Right atrium auricular region (tissue), 2 donors: ENCODE results near the gene SDC3. TPM values are rescaled to one million over a fixed set of nuclear protein-coding genes. Genes with fewer than 3 reads are reported as not detected.
A peak's percentile ranks its signal among the peaks of the same experiment; 100 is the strongest.

Source experiments
- DNase-seq: peaks from one replicate; pipeline ENCODE4 v3.0.0-alpha.2; 2019; ENCODE audit warnings: low spot score
- H3K27ac ChIP-seq, 2 donors: fragments of 200-600 bp; sonication (generic); 1 replicate in 1 of 2; 2 replicates in 1 of 2; pipeline ENCODE4 v1.5.1; 2016 to 2019
- H3K27me3 ChIP-seq, 2 donors: fragments of 200-600 bp; sonication (generic); one replicate each; pipeline versions ENCODE4 v1.5.1 to v1.6.0; 2017 to 2019
- H3K36me3 ChIP-seq: fragments of 200-600 bp; sonication (generic); one replicate; pipeline ENCODE4 v1.5.1; 2016
- H3K4me1 ChIP-seq, 2 donors: fragments of 200-600 bp; sonication (generic); one replicate each; pipeline versions ENCODE4 v1.5.1 to v1.6.0; 2017 to 2019
- H3K4me3 ChIP-seq, 2 donors: fragments of 200-600 bp; sonication (generic); 1 replicate in 1 of 2; 2 replicates in 1 of 2; pipeline ENCODE4 v1.5.1; 2017 to 2019; ENCODE audit warnings: mild to moderate bottlenecking in 1 of 2, moderate library complexity in 1 of 2
- H3K9me3 ChIP-seq, 2 donors: fragments of 200-600 bp; sonication (generic); one replicate each; pipeline ENCODE4 v1.5.1; 2019
- total RNA-seq, 2 donors: library from RNA; depleted of rRNA; stranded (reverse); fragments of >200 nt; gene quantifications; one replicate each; pipeline ENCODE4 v1.1.0, GENCODE V29; 2016
- TF ChIP-seq, protein P1 (sequence below), 2 donors: fragments of 200-600 bp; sonication (generic); IDR thresholded peaks; one replicate each; pipeline ENCODE4 v1.5.1; 2019; ENCODE audit warnings: antibody characterized with exemption in 2 of 2

SDC3 gene
- total RNA-seq, 2 donors from 2014 or later = 15.9 to 43.8 TPM

DNA sequence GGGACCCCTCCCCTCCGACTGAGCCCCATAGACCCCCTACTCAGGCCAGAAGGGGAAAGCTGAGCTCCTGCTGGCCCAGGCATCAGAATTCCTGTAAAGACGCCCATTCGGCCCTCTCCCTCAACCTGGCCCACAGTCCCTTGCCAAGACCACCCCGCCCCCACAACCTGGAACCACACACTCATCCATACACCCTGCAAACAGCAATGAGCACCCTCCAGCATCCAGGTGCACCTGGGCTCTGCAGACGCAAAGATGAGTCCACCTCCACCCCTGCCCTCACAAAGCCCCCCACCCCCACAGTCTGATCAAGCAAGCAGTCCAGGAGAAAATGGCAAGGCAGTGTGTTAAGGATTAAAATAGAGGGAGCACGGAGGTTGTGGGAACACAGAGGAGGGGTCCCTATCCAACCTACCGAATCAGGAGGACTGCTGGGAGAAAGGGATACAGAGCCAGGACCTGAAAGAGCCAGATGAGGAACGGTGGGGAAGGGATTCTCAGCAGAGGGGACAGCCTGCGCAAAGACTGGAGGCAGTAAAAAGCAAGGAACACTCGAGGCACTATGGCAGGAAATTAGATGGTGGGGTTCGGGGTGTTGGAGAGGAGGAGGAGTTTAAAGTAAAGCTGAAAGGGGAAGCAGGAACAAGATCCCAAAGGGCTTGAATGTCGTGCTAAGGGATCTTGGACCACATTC is 83.7 kb downstream of the SDC3 start:
- Histone ChIP-seq H3K4me3 (peak overlapping the region in 1 of 2 donors; percentile 46), H3K27ac (peak overlapping the region; percentile 91 to 98), H3K27me3 (no peaks in the 10 kb centered on the region), H3K4me1 (peaks cover 0 to 24% of the 10 kb centered on the region in 2 donors), H3K9me3 (no peaks in the 10 kb centered on the region), H3K36me3 (no peaks in the 10 kb centered on the region)
- DNase-seq = no peak
- TF ChIP-seq, protein P1, sequence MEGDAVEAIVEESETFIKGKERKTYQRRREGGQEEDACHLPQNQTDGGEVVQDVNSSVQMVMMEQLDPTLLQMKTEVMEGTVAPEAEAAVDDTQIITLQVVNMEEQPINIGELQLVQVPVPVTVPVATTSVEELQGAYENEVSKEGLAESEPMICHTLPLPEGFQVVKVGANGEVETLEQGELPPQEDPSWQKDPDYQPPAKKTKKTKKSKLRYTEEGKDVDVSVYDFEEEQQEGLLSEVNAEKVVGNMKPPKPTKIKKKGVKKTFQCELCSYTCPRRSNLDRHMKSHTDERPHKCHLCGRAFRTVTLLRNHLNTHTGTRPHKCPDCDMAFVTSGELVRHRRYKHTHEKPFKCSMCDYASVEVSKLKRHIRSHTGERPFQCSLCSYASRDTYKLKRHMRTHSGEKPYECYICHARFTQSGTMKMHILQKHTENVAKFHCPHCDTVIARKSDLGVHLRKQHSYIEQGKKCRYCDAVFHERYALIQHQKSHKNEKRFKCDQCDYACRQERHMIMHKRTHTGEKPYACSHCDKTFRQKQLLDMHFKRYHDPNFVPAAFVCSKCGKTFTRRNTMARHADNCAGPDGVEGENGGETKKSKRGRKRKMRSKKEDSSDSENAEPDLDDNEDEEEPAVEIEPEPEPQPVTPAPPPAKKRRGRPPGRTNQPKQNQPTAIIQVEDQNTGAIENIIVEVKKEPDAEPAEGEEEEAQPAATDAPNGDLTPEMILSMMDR (IDR thresholded peaks at IDR 0.05) = no peak

DNA sequence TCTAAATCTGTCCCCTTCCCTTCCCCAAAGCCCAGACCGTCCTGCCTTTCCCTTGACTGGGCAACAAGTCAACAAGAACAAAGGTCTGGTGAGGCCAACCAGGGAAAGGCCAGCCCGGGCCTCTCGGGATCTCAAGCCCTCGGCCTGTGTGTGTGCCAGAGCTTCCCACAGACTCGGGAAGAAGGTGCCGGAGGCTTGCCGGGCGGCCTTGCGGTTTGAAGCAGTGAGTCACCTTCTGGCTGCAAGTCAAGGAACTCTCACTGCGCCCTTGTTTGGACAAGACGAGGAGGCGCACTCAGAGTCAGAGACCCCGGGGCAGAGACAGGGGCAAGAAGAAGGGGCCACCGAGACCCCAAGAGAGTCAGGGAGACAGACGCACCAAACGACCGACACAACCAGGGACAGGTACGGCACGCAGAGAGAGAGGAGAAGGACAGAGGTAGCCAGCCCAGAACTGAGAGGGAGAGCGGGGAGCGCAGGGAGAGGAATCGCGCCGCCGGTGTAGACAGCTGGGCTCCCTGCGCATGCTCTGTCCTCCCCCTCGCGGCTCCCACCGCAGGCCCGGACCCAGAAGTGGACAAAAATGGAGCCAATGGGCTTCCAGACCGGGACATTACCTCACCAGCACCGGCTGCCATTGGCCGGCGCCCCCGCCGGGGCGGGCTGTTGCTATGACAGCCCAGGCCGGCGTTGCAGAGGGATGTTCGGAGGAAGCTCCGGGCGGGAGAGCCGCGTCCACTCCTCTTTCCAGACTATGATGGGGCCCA is 84.4 kb downstream of the SDC3 start:
- DNase-seq = peak; percentile 97
- Histone ChIP-seq H3K27me3 (no peaks in the 10 kb centered on the region), H3K27ac (peak overlapping the region; percentile 91 to 98), H3K36me3 (no peaks in the 10 kb centered on the region), H3K4me3 (peak overlapping the region; percentile 27 to 46), H3K4me1 (peaks cover 0 to 24% of the 10 kb centered on the region in 2 donors), H3K9me3 (no peaks in the 10 kb centered on the region)
- TF ChIP-seq, protein P1 (IDR thresholded peaks at IDR 0.05) = peak in 1 of 2 donors; percentile 9

DNA sequence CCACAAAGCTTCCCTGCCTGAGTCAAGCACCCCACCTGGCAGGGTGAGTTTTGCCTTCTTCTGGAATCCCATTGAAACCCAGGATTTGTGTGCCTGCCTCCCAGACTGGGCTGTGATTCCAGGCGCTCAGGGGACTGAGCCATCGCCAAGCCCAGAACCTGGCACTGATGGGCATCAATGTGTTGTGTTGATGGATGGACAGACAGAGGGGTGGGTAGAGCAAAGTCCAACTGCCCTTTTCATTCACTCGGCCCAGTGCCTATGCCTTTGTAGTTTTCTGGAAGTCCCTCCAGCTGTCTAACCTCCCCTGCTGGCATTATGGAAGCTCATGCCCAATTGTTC is 85.0 kb downstream of the SDC3 start:
- TF ChIP-seq, protein P1 (IDR thresholded peaks at IDR 0.05) = no peak
- peaks cover 0 to 24% of the 10 kb centered on the region in 2 donors for H3K4me1 ChIP-seq

DNA sequence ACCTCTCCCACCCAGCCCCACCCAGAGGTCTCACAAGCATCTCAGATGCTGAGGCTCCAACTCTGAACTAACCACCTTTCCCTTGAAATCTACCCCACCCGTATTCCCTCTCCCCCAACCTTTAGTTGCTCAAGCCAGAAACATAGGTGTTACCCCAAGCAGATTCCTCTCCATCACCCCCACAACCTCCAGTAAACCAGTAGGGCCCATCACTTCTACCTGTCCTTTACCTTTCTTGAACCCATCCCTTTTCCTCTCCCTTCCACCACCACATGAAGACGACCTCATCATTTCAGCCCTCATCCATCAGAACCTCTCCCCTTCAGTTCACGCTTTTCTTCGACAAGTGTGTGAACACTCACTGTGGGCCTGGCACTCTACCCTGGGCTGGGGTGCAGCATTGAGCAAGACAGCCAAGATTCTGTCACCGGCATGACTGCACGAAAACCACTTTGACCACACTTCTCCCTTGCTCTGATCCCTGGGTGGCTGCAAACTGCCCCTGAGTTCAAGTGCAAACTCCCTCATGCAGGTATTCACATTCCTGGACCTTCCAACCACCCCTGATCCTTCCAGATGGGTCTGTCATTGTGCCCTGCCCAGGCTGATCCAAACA is 85.5 kb downstream of the SDC3 start:
- Histone ChIP-seq H3K27me3 (no peaks in the 10 kb centered on the region), H3K9me3 (no peaks in the 10 kb centered on the region), H3K4me3 (no peak overlapping the region), H3K4me1 (peaks cover 0 to 24% of the 10 kb centered on the region in 2 donors), H3K27ac (peak overlapping the region; percentile 91 to 98), H3K36me3 (no peaks in the 10 kb centered on the region)
- TF ChIP-seq, protein P1 (IDR thresholded peaks at IDR 0.05) = no peak
- no peak for DNase-seq

More for the DNA sequence above, 85.0 kb downstream of the SDC3 start:
- no peak for DNase-seq
- peak overlapping the region in 1 of 2 donors; percentile 46 for H3K4me3 ChIP-seq
- no peaks in the 10 kb centered on the region for H3K36me3 ChIP-seq
- H3K27ac ChIP-seq = peak overlapping the region; percentile 91 to 98
- H3K27me3 ChIP-seq = no peaks in the 10 kb centered on the region
- H3K9me3 ChIP-seq = no peaks in the 10 kb centered on the region

DNA sequence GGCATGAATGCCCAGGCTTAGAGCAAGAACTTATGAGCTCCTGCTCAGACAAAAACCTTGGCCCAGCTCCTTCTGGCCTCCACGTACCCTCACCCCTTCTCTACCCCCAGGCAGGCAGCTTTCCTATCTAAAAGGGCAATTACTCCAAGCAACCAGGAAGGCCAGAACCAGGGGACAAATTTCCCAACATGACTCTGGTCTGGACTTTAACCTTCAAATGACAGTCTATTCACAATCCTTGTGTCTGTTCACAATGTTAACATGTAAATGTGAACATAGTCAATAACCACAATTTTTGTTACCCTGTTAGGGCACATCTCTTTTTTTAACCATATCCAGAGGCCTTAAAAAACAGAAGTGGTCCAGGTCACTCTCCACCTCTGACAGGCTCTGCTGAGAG is 86.6 kb downstream of the SDC3 start:
- Histone ChIP-seq H3K4me3 (no peak overlapping the region), H3K27me3 (no peaks in the 10 kb centered on the region), H3K27ac (no peak overlapping the region), H3K9me3 (no peaks in the 10 kb centered on the region), H3K36me3 (no peaks in the 10 kb centered on the region), H3K4me1 (peaks cover 0 to 31% of the 10 kb centered on the region in 2 donors)
- TF ChIP-seq, protein P1 (IDR thresholded peaks at IDR 0.05) = no peak
- DNase-seq = no peak
